Neuronal stem cell (in vitro differentiated cells): ENCODE data around the gene FHIP2A.

Source experiments
- DNase-seq: peaks from one replicate; pipeline ENCODE4 v3.0.0-alpha.2; 2013; ENCODE audit warnings: low spot score
- H2AFZ ChIP-seq: one replicate; pipeline ENCODE4 v1.6.1; 2013; ENCODE audit warnings: mild to moderate bottlenecking, low read length, inconsistent platforms
- H2AK5ac ChIP-seq: 2 replicates; pipeline ENCODE4 v1.6.1; 2013; ENCODE audit warnings: low read depth, mild to moderate bottlenecking, inconsistent platforms, low read length, moderate library complexity, mixed read lengths
- H2BK120ac ChIP-seq: 2 replicates; pipeline ENCODE4 v1.6.1; 2013; ENCODE audit warnings: low read depth, mild to moderate bottlenecking, inconsistent platforms, low read length, moderate library complexity, mixed read lengths
- H2BK12ac ChIP-seq: one replicate; pipeline ENCODE4 v1.6.1; 2013; ENCODE audit warnings: low read length, inconsistent platforms
- H2BK15ac ChIP-seq: 2 replicates; pipeline ENCODE4 v1.6.1; 2013; ENCODE audit warnings: mild to moderate bottlenecking, low read length, inconsistent platforms, mixed read lengths
- H2BK5ac ChIP-seq: one replicate; pipeline ENCODE4 v1.6.1; 2013; ENCODE audit warnings: inconsistent platforms, mild to moderate bottlenecking, low read length, moderate library complexity
- H3K14ac ChIP-seq: one replicate; pipeline ENCODE4 v1.6.1; 2013; ENCODE audit warnings: low read length, inconsistent platforms
- H3K18ac ChIP-seq: 2 replicates; pipeline ENCODE4 v1.6.1; 2013; ENCODE audit warnings: low read length, inconsistent platforms
- H3K23ac ChIP-seq: 2 replicates; pipeline ENCODE4 v1.6.1; 2013; ENCODE audit warnings: low read depth, mild to moderate bottlenecking, mixed read lengths, low read length, inconsistent platforms; ENCODE audit not compliant: poor library complexity
- H3K27ac ChIP-seq: replicated peaks from 3 replicates; pipeline ENCODE4 v1.5.1; 2013; ENCODE audit warnings: low read length, inconsistent platforms
- H3K27me3 ChIP-seq, 3 experiments: 2 replicates each; pipeline ENCODE4 v1.6.1; 2013; ENCODE audit warnings: low read length in 3 of 3, mild to moderate bottlenecking in 2 of 3, inconsistent platforms in 1 of 3, low read depth in 1 of 3, mixed read lengths in 1 of 3, moderate library complexity in 1 of 3; ENCODE audit not compliant: control insufficient read depth in 3 of 3, insufficient read depth in 3 of 3
- H3K36me3 ChIP-seq, 2 donors: replicated peaks in 1 of 2; 2 replicates each; pipeline ENCODE4 v1.6.1; 2013; ENCODE audit warnings: low read length in 2 of 2; ENCODE audit not compliant: control insufficient read depth in 2 of 2, insufficient read depth in 2 of 2
- H3K4ac ChIP-seq: 2 replicates; pipeline ENCODE4 v1.6.1; 2013; ENCODE audit warnings: inconsistent platforms, mild to moderate bottlenecking, low read length, moderate library complexity
- H3K4me1 ChIP-seq, 2 donors: 1 replicate in 1 of 2; 2 replicates in 1 of 2; pipeline ENCODE4 v1.6.1; 2013; ENCODE audit warnings: low read length in 2 of 2, low read depth in 1 of 2; ENCODE audit not compliant: control insufficient read depth in 2 of 2, insufficient read depth in 1 of 2
- H3K4me2 ChIP-seq: one replicate; pipeline ENCODE4 v1.6.1; 2013; ENCODE audit warnings: mild to moderate bottlenecking, low read length, inconsistent platforms; ENCODE audit not compliant: insufficient read depth, poor library complexity, severe bottlenecking
- H3K4me3 ChIP-seq, 2 donors: 2 replicates each; pipeline ENCODE4 v1.5.1; 2013; ENCODE audit warnings: low read length in 2 of 2, mild to moderate bottlenecking in 2 of 2, inconsistent platforms in 1 of 2, moderate library complexity in 1 of 2
- H3K79me1 ChIP-seq: one replicate; pipeline ENCODE4 v1.6.1; 2013; ENCODE audit warnings: low read depth, mild to moderate bottlenecking, inconsistent platforms, low read length, moderate library complexity
- H3K9ac ChIP-seq: one replicate; pipeline ENCODE4 v1.6.1; 2013; ENCODE audit warnings: mild to moderate bottlenecking, low read depth, low read length, inconsistent platforms; ENCODE audit not compliant: poor library complexity
- H3K9me3 ChIP-seq, 2 donors: replicated peaks in 1 of 2; 2 replicates each; pipeline versions ENCODE3 to v1.6.1; 2013; ENCODE audit warnings: low read length in 2 of 2, mild to moderate bottlenecking in 2 of 2, inconsistent platforms in 1 of 2, low read depth in 1 of 2, mixed read lengths in 1 of 2, moderate library complexity in 1 of 2; ENCODE audit not compliant: control insufficient read depth in 2 of 2, insufficient read depth in 1 of 2
- H4K8ac ChIP-seq: one replicate; pipeline ENCODE4 v1.6.1; 2013; ENCODE audit warnings: low read depth, mild to moderate bottlenecking, inconsistent platforms, low read length, moderate library complexity
- H4K91ac ChIP-seq: one replicate; pipeline ENCODE4 v1.6.1; 2013; ENCODE audit warnings: low read length, low read depth, mild to moderate bottlenecking, inconsistent platforms; ENCODE audit not compliant: poor library complexity
- WGBS, 2 donors: extraction: QIAGEN DNeasy Blood & Tissue Kit; methylation state at CpG; one replicate each; pipeline ENCODE4 v1.1.7; 2013; ENCODE audit warnings: missing lambda C conversion rate in 2 of 2, mixed read lengths in 1 of 2; ENCODE audit not compliant: insufficient read length in 2 of 2, insufficient replicate concordance in 1 of 2; ENCODE audit errors: extremely low coverage in 2 of 2; 5-methylcytosine and 5-hydroxymethylcytosine counted together

Gene FHIP2A

DNA sequence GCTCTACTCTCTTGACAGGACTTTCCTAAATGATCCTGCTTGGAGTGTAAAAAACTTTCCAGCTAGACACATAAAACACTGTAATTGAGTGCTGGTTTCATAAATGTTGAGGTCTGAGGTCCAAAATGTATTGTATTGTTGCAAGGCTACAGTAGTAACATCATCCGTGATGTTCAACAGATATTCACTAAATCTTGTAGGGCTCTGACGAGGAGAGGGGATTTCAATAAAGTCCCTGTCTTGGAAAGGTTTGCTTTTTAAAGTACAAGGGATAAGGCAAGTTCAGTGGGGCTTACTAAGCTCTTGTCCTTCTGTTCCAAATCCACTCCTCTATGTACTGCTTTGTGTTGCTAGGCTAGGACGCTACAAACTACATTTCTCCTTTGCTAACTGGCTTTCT, 48.9 kb downstream of the FHIP2A start:
- no peaks in the 10 kb centered on the region for H3K36me3 ChIP-seq
- H2AFZ ChIP-seq, result no peak overlapping the region
- no peak overlapping the region for H2BK12ac ChIP-seq
- no peak overlapping the region for H3K4ac ChIP-seq
- H3K4me3 ChIP-seq, result no peak overlapping the region
- H4K91ac ChIP-seq, result no peak overlapping the region
- H2BK120ac ChIP-seq, result no peak overlapping the region
- H2AK5ac ChIP-seq, result no peak overlapping the region
- H2BK5ac ChIP-seq, result no peak overlapping the region
- no peak for DNase-seq
- H2BK15ac ChIP-seq, result no peak overlapping the region
- H3K9me3 ChIP-seq, result peaks cover 0 to 1% of the 10 kb centered on the region in 2 donors
- H3K4me1 ChIP-seq, result no peaks in the 10 kb centered on the region
- H3K9ac ChIP-seq, result no peak overlapping the region
- H3K4me2 ChIP-seq, result no peak overlapping the region
- H3K18ac ChIP-seq, result no peak overlapping the region
- WGBS, 2 donors, result no CpG with 5 or more reads among the region's 3 CpGs
- H3K27ac ChIP-seq, result no peak overlapping the region
- no peak overlapping the region for H3K14ac ChIP-seq
- H3K23ac ChIP-seq, result no peak overlapping the region
- H4K8ac ChIP-seq, result no peak overlapping the region
- no peaks in the 10 kb centered on the region for H3K79me1 ChIP-seq
- H3K27me3 ChIP-seq, result no peaks in the 10 kb centered on the region

DNA sequence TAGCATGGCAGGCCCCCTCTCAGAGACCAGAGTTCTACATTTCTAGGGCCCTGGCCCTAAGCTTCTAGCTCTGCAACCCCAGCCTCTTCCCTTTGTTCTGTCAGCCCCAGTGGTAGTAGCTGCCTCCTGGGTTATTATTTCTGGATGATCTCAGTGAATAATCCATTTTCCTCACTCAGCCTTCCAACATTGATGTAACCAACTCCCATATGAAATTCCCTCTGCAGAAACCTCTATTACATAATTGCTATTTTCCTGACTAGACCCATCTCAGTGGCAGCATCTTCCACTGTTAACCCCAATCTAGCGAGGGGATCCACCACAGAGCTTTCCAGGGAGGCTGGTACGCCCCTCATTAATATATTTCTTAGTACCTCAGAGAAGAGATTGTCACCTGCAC, 49.8 kb downstream of the FHIP2A start:
- Histone ChIP-seq H3K4me2 (no peak overlapping the region), H4K8ac (no peak overlapping the region), H3K18ac (no peak overlapping the region), H2BK15ac (no peak overlapping the region), H3K9ac (no peak overlapping the region), H3K14ac (no peak overlapping the region), H3K27ac (no peak overlapping the region), H2AK5ac (no peak overlapping the region), H3K27me3 (no peaks in the 10 kb centered on the region), H2AFZ (no peak overlapping the region), H3K4me3 (no peak overlapping the region), H2BK120ac (no peak overlapping the region), H3K36me3 (no peaks in the 10 kb centered on the region), H3K79me1 (no peaks in the 10 kb centered on the region), H3K23ac (no peak overlapping the region), H2BK5ac (no peak overlapping the region), H2BK12ac (no peak overlapping the region), H3K9me3 (peaks cover 0 to 1% of the 10 kb centered on the region in 2 donors), H3K4ac (no peak overlapping the region), H3K4me1 (no peaks in the 10 kb centered on the region), H4K91ac (no peak overlapping the region)
- no peak for DNase-seq
- WGBS, 2 donors, result no CpG with 5 or more reads among the region's 2 CpGs
